Measurements from ENCODE around the gene SNIP1.
"Not testable (repeated sequence)": the region's sequence is repeated elsewhere in the genome, so short reads cannot be mapped to it uniquely, and the experiment has no call there.

SNIP1 gene

DNA sequence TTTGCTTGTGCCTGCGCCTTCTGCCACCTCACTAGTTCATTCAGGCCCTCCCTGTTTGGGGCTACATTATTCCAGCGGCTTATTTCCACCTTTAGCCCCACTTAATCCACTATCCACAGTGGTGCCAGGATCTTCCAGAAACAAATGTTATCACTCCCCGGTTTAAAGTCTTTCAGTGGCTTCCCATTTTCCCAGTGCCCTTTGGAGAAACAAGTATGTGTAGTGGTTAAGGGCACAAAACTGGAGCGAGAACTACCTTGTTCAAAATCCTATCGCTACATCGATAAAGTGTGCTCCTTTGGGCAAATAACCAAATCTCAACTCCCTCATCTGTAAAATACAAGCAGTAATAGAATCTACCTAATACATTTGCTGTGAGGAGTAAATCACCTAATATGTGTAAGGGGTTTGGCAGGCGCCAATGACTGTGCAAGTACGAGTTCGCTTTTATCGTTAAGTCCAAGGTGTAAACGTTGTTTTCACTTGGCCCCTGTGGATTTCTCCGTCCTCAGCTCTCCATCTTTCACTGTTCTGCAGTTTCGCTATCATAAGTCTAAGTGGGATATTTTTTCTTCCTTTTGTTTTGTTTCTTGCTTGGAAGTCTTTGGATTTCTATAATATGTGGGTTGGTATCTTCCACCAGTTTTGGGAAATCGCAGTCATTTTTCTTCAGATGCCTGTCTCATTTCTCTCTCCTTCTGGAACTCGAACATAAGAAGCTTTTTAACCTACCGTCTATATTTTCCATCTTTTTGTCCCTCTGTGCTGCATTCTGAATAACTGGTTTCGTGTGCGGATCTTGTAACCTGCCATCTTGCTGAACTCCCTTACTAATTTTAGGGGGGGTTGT is 38.7 kb downstream of the SNIP1 start:
- DNase-seq (ENCODE audit: low read depth): no peak
- TF ChIP-seq CTCF (IDR thresholded peaks at IDR 0.05; ENCODE audit: low read length, missing control alignments): no peak
- H3K4me3 ChIP-seq (replicated peaks; ENCODE audit: low read depth, low read length): peak overlapping the region; percentile 79

DNA sequence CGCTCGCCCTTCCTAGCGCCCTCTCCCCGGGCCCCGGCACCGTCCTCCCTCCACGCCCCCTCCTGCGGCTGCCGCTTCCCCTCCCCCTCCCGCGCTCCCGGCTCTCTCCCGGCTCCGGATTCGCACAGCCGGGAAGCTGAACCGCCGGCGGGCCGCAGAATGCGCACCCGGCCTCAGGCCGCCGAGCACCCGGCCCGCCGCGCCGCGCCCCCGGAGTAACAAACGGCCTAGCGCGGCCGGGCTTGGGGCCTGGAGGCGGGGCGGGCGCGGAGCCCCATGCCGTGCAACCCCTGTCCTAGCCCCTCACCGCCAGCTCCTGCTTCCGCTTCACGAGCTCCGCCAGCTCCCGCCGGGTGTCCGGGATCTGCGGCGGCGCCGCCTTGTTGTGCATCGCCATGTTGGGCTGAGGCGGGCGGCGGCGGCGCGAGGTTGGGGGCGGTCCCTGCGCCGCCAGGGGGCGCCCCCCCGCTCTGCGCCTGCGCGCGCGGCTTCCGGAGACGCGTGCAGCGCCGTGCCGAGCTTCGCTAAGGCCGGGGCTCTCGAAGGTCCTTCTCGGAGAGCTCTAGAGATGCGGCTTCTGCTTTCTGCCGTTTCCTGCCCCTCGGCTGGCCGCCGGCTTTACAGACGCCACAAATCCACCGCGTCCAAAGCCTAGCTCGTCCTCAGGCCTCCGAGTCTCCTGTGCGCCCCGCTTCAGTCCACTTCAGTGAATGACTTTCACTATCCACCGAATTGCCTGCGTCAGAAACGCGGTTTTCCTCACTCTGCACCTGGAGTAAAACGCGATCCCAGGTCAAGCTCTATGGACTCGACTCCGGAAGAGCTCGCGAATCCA is 39.5 kb downstream of the SNIP1 start, which contains the start of gene MEAF6:
Gene MEAF6, minus strand, starts transcription at position 417 of the 835 bp plus-strand sequence. Its CDS starts 20 bp downstream, at position 397.
- no peak for TF ChIP-seq CTCF (IDR thresholded peaks at IDR 0.05; ENCODE audit: low read length, missing control alignments)
- peak within 1 kb of the TSS; percentile 79 for H3K4me3 ChIP-seq (replicated peaks; ENCODE audit: low read depth, low read length)
- DNase-seq (ENCODE audit: low read depth): peak; percentile 82

DNA sequence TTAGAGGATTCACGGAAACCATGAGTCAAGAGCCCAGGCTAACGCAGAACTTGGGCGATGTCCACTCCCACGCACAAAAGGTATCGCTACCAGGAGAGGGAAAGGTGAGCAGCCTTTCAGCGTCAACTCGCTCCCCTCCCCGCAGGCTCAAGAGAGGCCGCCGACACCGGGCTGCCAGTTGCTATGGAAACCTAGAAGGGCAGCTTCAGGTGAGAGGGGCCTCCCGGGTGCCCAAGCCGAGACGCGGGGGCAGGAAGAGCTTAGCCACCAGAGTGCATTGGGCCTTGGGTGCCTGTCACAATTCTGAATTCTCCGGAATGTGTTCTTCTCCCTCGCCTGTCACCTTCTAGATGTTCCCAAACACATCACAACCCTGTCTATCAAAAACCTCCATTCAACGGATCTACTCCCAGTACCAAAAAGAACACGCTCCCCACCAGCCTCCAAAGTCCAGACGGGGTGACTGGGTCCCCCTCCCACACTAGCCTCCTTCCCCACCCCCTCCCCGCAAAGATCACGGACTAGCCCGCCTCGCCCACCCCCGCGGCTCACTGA is 40.2 kb downstream of the SNIP1 start:
- H3K4me3 ChIP-seq (replicated peaks; ENCODE audit: low read depth, low read length): peak overlapping the region; percentile 79
- no peak for TF ChIP-seq CTCF (IDR thresholded peaks at IDR 0.05; ENCODE audit: low read length, missing control alignments)
- no peak for DNase-seq (ENCODE audit: low read depth)

- no peak overlapping the region for H3K4me3 ChIP-seq (replicated peaks; ENCODE audit: low read depth, low read length)
- TF ChIP-seq CTCF (IDR thresholded peaks at IDR 0.05; ENCODE audit: low read length, missing control alignments): peak; percentile 36
- DNase-seq (ENCODE audit: low read depth): peak; percentile 39
These were observed 44.9 kb downstream of the SNIP1 start for GRCh38 chr1:37509181-37509580.

GRCh38 chr1:37506740-37507139 is 47.4 kb downstream of the SNIP1 start:
- TF ChIP-seq CTCF (IDR thresholded peaks at IDR 0.05; ENCODE audit: low read length, missing control alignments): no peak
- no peak overlapping the region for H3K4me3 ChIP-seq (replicated peaks; ENCODE audit: low read depth, low read length)
- no peak for DNase-seq (ENCODE audit: low read depth)

DNA sequence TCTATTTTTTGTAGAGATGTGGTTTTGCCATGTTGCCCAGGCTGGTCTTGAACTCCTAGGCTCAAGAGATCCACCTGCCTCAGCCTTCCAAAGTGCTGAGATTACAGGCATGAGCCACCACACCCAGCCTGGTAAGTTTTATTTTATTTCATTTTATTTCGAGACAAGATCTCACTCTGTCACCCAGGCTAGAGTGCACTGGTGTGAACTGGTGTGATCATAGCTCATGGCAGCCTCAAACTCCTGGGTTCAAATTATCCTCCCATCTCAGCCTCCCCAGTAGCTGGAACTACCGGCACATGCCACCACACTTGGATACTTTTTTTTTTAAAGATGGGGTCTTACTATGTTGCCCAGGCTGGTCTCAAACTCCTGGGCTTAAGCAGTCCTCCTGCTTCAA is 51.3 kb downstream of the SNIP1 start:
- not testable (repeated sequence) for DNase-seq (ENCODE audit: low read depth); H3K4me3 ChIP-seq (replicated peaks; ENCODE audit: low read depth, low read length)

DNA sequence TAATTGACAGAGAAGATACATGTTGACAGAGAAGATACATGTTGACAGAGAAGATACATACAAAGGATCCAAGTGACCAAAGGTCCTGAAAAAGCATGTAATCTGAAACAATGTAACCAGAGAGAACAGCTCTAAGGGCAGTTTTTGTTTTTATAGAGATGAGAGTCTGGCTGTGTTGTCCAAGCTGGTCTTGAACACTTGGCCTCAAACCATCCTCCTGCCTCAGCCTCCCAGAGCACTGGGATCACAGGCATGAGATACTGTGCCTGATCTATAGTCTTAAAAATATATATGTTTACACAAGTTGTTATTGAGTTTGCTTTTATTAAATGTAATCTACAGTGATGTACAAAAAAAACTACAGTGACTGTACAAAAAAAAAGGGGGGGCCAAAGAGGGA is 52.0 kb downstream of the SNIP1 start:
- DNase-seq (ENCODE audit: low read depth): no peak
- no peak overlapping the region for H3K4me3 ChIP-seq (replicated peaks; ENCODE audit: low read depth, low read length)
- TF ChIP-seq CTCF (IDR thresholded peaks at IDR 0.05; ENCODE audit: low read length, missing control alignments): no peak

Data from fibroblast of pulmonary artery (primary cell).